ENCODE results near the gene MBNL2.

DNA sequence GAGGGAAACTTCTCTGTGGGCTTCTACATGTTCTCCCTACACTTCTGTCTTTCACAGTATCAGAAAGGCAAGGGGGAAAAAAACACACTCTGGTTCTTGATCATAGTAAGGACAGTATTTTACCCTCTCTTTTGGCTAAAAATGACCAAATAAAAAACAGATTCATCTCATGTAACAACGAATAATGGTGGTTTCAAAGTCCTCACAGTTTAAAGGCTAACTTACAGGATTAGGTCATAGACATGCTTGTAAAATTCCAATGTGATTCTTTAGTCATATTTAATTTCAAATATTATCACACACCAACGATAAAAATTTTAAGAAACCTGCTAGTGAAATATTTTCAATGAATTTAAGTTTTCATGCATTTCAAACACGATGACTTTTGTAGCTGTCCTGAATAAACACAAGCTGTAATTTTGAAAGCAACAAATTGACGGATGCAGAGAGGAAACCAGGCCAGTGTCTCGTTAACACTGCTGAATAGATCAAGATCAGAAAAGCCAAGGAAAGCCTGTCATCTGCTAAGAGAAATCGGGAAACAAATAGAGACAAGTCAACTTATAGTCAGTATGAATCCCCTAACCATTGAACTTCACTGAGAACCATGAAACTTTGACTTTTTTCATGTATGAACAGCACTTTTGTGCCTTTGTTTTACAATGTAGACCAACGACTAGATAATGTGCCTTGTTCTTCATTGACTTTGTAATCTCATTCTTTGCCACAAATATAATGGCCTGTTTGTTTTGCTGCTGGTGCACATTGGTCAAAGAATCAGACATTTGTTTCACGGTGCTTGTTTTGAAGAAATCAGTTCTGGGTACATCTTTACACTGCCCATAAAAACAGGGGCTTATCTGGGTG is 22.0 kb downstream of the MBNL2 start:
- no peak for TF ChIP-seq TAF1 (IDR thresholded peaks at IDR 0.05; ENCODE audit: low read depth)
- no peak for TF ChIP-seq YY1 (IDR thresholded peaks at IDR 0.05; ENCODE audit: low read depth)
- TF ChIP-seq CEBPB (IDR thresholded peaks at IDR 0.05) = no peak
- TF ChIP-seq RAD21 (IDR thresholded peaks at IDR 0.05; ENCODE audit: low read depth) = no peak
- TF ChIP-seq, protein P1, sequence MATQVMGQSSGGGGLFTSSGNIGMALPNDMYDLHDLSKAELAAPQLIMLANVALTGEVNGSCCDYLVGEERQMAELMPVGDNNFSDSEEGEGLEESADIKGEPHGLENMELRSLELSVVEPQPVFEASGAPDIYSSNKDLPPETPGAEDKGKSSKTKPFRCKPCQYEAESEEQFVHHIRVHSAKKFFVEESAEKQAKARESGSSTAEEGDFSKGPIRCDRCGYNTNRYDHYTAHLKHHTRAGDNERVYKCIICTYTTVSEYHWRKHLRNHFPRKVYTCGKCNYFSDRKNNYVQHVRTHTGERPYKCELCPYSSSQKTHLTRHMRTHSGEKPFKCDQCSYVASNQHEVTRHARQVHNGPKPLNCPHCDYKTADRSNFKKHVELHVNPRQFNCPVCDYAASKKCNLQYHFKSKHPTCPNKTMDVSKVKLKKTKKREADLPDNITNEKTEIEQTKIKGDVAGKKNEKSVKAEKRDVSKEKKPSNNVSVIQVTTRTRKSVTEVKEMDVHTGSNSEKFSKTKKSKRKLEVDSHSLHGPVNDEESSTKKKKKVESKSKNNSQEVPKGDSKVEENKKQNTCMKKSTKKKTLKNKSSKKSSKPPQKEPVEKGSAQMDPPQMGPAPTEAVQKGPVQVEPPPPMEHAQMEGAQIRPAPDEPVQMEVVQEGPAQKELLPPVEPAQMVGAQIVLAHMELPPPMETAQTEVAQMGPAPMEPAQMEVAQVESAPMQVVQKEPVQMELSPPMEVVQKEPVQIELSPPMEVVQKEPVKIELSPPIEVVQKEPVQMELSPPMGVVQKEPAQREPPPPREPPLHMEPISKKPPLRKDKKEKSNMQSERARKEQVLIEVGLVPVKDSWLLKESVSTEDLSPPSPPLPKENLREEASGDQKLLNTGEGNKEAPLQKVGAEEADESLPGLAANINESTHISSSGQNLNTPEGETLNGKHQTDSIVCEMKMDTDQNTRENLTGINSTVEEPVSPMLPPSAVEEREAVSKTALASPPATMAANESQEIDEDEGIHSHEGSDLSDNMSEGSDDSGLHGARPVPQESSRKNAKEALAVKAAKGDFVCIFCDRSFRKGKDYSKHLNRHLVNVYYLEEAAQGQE (IDR thresholded peaks at IDR 0.05; ENCODE audit: low read depth) = no peak
- no peak for TF ChIP-seq TCF12 (IDR thresholded peaks at IDR 0.05; ENCODE audit: low read depth)
